AG04449 (cell line): ENCODE measurements around the gene EXOSC9.

Source experiments
- CTCF ChIA-PET: fragments of 350-600 bp; formaldehyde crosslinking; extraction: SDS; loops from one replicate; lab custom pipeline; 2021; ENCODE audit warnings: antibody characterized with exemption; lab: Yijun Ruan, JAX
- POLR2A ChIA-PET: fragments of 400-600, 350-600 bp; formaldehyde crosslinking; extraction: SDS; loops from one replicate; lab custom pipeline; 2020; ENCODE audit warnings: antibody characterized with exemption, inconsistent platforms; lab: Yijun Ruan, JAX
- DNase-seq: peaks from one replicate; pipeline ENCODE4 v3.0.0-alpha.2; 2010; ENCODE audit warnings: low read depth, low spot score
- H3K4me3 ChIP-seq: 2 replicates; pipeline ENCODE4 v1.5.1; 2011; ENCODE audit warnings: low read depth, mild to moderate bottlenecking, control low read depth, low read length
- CTCF ChIP-seq: IDR thresholded peaks from one replicate; pipeline ENCODE4 v1.5.1; 2011; ENCODE audit warnings: mild to moderate bottlenecking, moderate library complexity, low read length, control low read depth, inconsistent platforms; ENCODE audit not compliant: insufficient read depth; ENCODE audit errors: missing control alignments

Gene EXOSC9

GRCh38 chr4:121776610-121777401 is 24.3 kb upstream of the EXOSC9 start:
- ChIA-PET POLR2A (no interaction called here), CTCF (interaction anchor here (2.0 kb wide), 1 partner anchor 12 kb away, joined by 9 read pairs; the partner anchor contains the start of gene SMIM43)

GRCh38 chr4:121777625-121778024 is 23.5 kb upstream of the EXOSC9 start:
- no peak for TF ChIP-seq CTCF

More at GRCh38 chr4:121776610-121777401, 24.3 kb upstream of the EXOSC9 start:
- TF ChIP-seq CTCF: no peak
- DNase-seq: no peak
- no peak overlapping the region for H3K4me3 ChIP-seq

GRCh38 chr4:121778991-121779628 is 22.0 kb upstream of the EXOSC9 start:
- DNase-seq: no peak
- ChIA-PET POLR2A (no interaction called here), CTCF (interaction anchor here (1.0 to 2.0 kb wide), 3 partner anchors 14 to 44 kb away, joined by 3 to 9 read pairs (median 4); partner anchors contain the start of gene SMIM43)

More at GRCh38 chr4:121777625-121778024, 23.5 kb upstream of the EXOSC9 start:
- H3K4me3 ChIP-seq: no peak overlapping the region
- ChIA-PET POLR2A (no interaction called here), CTCF (interaction anchor here (2.0 kb wide), 1 partner anchor 13 kb away, joined by 9 read pairs; the partner anchor contains the start of gene SMIM43)
- no peak for DNase-seq

GRCh38 chr4:121783210-121783609 is 17.9 kb upstream of the EXOSC9 start:
- TF ChIP-seq CTCF: no peak
- H3K4me3 ChIP-seq: no peak overlapping the region
- POLR2A ChIA-PET: no interaction called here
- no peak for DNase-seq
- CTCF ChIA-PET: no interaction called here

More at GRCh38 chr4:121778991-121779628, 22.0 kb upstream of the EXOSC9 start:
- TF ChIP-seq CTCF: no peak
- H3K4me3 ChIP-seq: no peak overlapping the region

GRCh38 chr4:121784401-121784800 is 16.7 kb upstream of the EXOSC9 start:
- no peak for DNase-seq
- no peak overlapping the region for H3K4me3 ChIP-seq
- POLR2A ChIA-PET: no interaction called here
- CTCF ChIA-PET: interaction anchor here (0.8 kb wide), 1 partner anchor 12 kb away, joined by 3 read pairs; no protein-coding TSS in a partner anchor
- TF ChIP-seq CTCF: no peak

GRCh38 chr4:121784975-121785374 is 16.1 kb upstream of the EXOSC9 start:
- CTCF ChIA-PET: interaction anchor here (1.5 kb wide), 1 partner anchor 46 kb away, joined by 4 read pairs; no protein-coding TSS in a partner anchor
- DNase-seq: peak; percentile 98

More at GRCh38 chr4:121784975-121785374, 16.1 kb upstream of the EXOSC9 start:
- H3K4me3 ChIP-seq: no peak overlapping the region
- TF ChIP-seq CTCF: no peak
- POLR2A ChIA-PET: no interaction called here
